MM.1S (cell line): ENCODE measurements around the gene TP63.

Experiments
- DNase-seq: peaks from one replicate; pipeline ENCODE4 v3.0.0-alpha.2; 2015
- H2AFZ ChIP-seq: fragments of 300-600 bp; sonication (generic); 2 replicates; pipeline ENCODE4 v1.6.0; 2016; ENCODE audit warnings: antibody characterized with exemption, low read length
- H3F3A ChIP-seq: fragments of 300-600 bp; sonication (generic); 2 replicates; pipeline ENCODE4 v1.6.1; 2016; ENCODE audit warnings: mild to moderate bottlenecking, antibody characterized with exemption, low read length, moderate library complexity, mixed read lengths; ENCODE audit not compliant: insufficient read depth
- H3K27ac ChIP-seq: fragments of 300-600 bp; sonication (generic); 2 replicates; pipeline ENCODE4 v1.5.1; 2016; ENCODE audit warnings: mild to moderate bottlenecking, low read length
- H3K27me3 ChIP-seq: fragments of 300-600 bp; sonication (generic); replicated peaks from 2 replicates; pipeline ENCODE4 v1.6.0; 2016; ENCODE audit warnings: low read length; ENCODE audit not compliant: insufficient read depth
- H3K36me3 ChIP-seq: fragments of 300-600 bp; sonication (generic); replicated peaks from 2 replicates; pipeline ENCODE4 v1.6.1; 2016; ENCODE audit warnings: mild to moderate bottlenecking, low read length, mixed read lengths; ENCODE audit not compliant: insufficient read depth
- H3K4me1 ChIP-seq: fragments of 300-600 bp; sonication (generic); 2 replicates; pipeline ENCODE4 v1.6.1; 2016; ENCODE audit warnings: low read length, mixed read lengths
- H3K4me2 ChIP-seq: fragments of 300-600 bp; sonication (generic); 2 replicates; pipeline ENCODE4 v1.6.0; 2016; ENCODE audit warnings: low read depth, low read length
- H3K4me3 ChIP-seq: fragments of 300-600 bp; sonication (generic); 2 replicates; pipeline ENCODE4 v1.5.1; 2016; ENCODE audit warnings: low read length, mixed read lengths
- H3K79me2 ChIP-seq: fragments of 300-600 bp; sonication (generic); 2 replicates; pipeline ENCODE4 v1.6.1; 2016; ENCODE audit warnings: mixed run types, low read length, mixed read lengths
- H3K9ac ChIP-seq: fragments of 300-600 bp; sonication (generic); 2 replicates; pipeline ENCODE4 v1.6.1; 2016; ENCODE audit warnings: low read length, mixed read lengths
- H3K9me2 ChIP-seq: fragments of 300-600 bp; sonication (generic); replicated peaks from 2 replicates; pipeline ENCODE4 v1.6.1; 2016; ENCODE audit warnings: mild to moderate bottlenecking, low read length, mixed read lengths; ENCODE audit not compliant: insufficient read depth
- H3K9me3 ChIP-seq: fragments of 300-600 bp; sonication (generic); replicated peaks from 2 replicates; pipeline ENCODE4 v1.6.1; 2016; ENCODE audit warnings: mild to moderate bottlenecking, low read length, mixed read lengths; ENCODE audit not compliant: insufficient read depth
- H4K20me1 ChIP-seq: fragments of 300-600 bp; sonication (generic); 2 replicates; pipeline ENCODE4 v1.6.1; 2016; ENCODE audit warnings: mild to moderate bottlenecking, low read length, moderate library complexity, mixed read lengths; ENCODE audit not compliant: insufficient read depth
- CTCF ChIP-seq: fragments of 300-600 bp; sonication (generic); IDR thresholded peaks from 2 replicates; pipeline ENCODE4 v1.5.1; 2016; ENCODE audit warnings: antibody characterized with exemption, low read length, mixed read lengths
- EZH2 ChIP-seq: fragments of 300-600 bp; sonication (generic); optimal IDR thresholded peaks from 2 replicates; pipeline ENCODE3; 2017; ENCODE audit warnings: low read depth, mild to moderate bottlenecking, antibody characterized with exemption, low read length, mixed read lengths
- EZH2phosphoT487 ChIP-seq: fragments of 300-600 bp; sonication (generic); IDR thresholded peaks from 2 replicates; pipeline ENCODE4 v1.6.1; 2018; ENCODE audit warnings: antibody characterized with exemption, low read length

The TP63 gene

DNA sequence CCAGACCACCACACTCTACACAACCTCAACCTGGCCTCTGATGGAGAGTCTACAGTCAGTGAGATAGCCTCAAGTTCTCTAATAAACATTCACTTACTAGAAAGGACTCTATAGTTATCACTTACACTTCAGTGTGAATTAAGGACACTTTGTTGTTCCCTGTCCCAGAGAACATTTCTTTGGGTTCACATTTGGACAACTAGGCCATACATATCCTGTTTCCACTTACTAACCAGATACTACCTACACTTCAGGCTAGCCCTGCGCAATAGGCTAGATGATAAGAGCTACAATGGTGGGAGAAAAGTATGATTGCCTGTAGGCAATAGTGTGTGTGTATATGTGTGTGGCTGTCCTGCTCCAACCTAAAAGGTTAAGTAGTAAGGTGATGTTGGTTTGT is 72.7 kb downstream of the TP63 start:
- no peaks in the 10 kb centered on the region for H3K79me2 ChIP-seq
- DNase-seq, result no peak
- TF ChIP-seq CTCF, result no peak
- no peak for TF ChIP-seq EZH2
- no peak for TF ChIP-seq EZH2phosphoT487
- no peaks in the 10 kb centered on the region for H3F3A ChIP-seq
- H3K36me3 ChIP-seq, result no peaks in the 10 kb centered on the region
- no peak overlapping the region for H3K4me3 ChIP-seq
- H3K4me2 ChIP-seq, result no peak overlapping the region
- no peaks in the 10 kb centered on the region for H3K27me3 ChIP-seq
- H4K20me1 ChIP-seq, result no peaks in the 10 kb centered on the region
- H3K4me1 ChIP-seq, result no peaks in the 10 kb centered on the region
- H3K9me3 ChIP-seq, result no peaks in the 10 kb centered on the region
- H3K27ac ChIP-seq, result no peak overlapping the region
- H2AFZ ChIP-seq, result no peak overlapping the region
- H3K9ac ChIP-seq, result no peak overlapping the region
- no peaks in the 10 kb centered on the region for H3K9me2 ChIP-seq

GRCh38 chr3:189708375-189708774 is 77.2 kb downstream of the TP63 start:
- Histone ChIP-seq H3K9me3 (no peaks in the 10 kb centered on the region), H3K27me3 (no peaks in the 10 kb centered on the region), H2AFZ (no peak overlapping the region), H3K4me3 (no peak overlapping the region), H3K9me2 (no peaks in the 10 kb centered on the region), H3K27ac (no peak overlapping the region), H3F3A (no peaks in the 10 kb centered on the region), H3K79me2 (no peaks in the 10 kb centered on the region), H4K20me1 (no peaks in the 10 kb centered on the region), H3K4me1 (no peaks in the 10 kb centered on the region), H3K9ac (no peak overlapping the region), H3K4me2 (no peak overlapping the region), H3K36me3 (no peaks in the 10 kb centered on the region)
- no peak for TF ChIP-seq EZH2phosphoT487
- no peak for TF ChIP-seq CTCF
- no peak for TF ChIP-seq EZH2
- peak; percentile 32 for DNase-seq

- TF ChIP-seq CTCF (no peak), EZH2 (no peak), EZH2phosphoT487 (no peak)
- Histone ChIP-seq H3K9ac (no peak overlapping the region), H3K36me3 (no peaks in the 10 kb centered on the region), H3K9me2 (no peaks in the 10 kb centered on the region), H4K20me1 (no peaks in the 10 kb centered on the region), H3K27ac (no peak overlapping the region), H3F3A (no peaks in the 10 kb centered on the region), H3K79me2 (no peaks in the 10 kb centered on the region), H3K9me3 (no peaks in the 10 kb centered on the region), H3K27me3 (no peaks in the 10 kb centered on the region), H3K4me1 (no peaks in the 10 kb centered on the region), H3K4me3 (no peak overlapping the region), H3K4me2 (no peak overlapping the region), H2AFZ (no peak overlapping the region)
- DNase-seq, result no peak
Measured at GRCh38 chr3:189710620-189711402, 79.6 kb downstream of the TP63 start.
